ENCODE measurements around the gene ZNF334. TPM values are rescaled to one million over a fixed set of nuclear protein-coding genes. Genes with fewer than 3 reads are reported as not detected.

Gene ZNF334
- total and polyA plus RNA-seq, 4 experiments from 2014 or later, result 0.14 TPM; not detected in 3

DNA sequence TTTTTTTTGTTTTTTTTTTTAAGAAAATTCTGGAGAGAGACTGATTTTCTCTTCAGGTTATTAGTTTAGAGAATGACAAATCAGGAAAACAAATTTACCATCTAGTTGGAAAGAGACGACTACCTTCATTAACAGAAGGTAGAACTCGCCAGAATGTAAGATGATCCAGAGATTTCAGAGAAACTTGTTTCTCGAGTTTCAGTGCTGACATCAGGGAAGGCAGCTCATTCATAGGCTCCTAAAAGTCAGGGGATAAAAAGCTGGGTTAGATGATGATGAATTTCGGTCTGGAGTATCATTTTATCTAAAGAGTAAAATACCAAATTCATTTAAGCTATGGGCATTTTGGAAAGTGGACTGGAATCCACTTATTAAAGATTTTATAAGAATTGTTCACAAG, 27.9 kb downstream of the ZNF334 start:
- CTCF ChIA-PET (ENCODE audit: partially characterized antibody), result interaction anchor here (0.8 to 1.0 kb wide), 2 partner anchors 180 to 310 kb away, joined by 3 read pairs; no protein-coding TSS in a partner anchor
- H3K36me3 Mint-ChIP-seq, result no peaks in the 10 kb centered on the region
- POLR2A ChIA-PET (ENCODE audit: partially characterized antibody), result no interaction called here
- Histone ChIP-seq H3K27me3 (ENCODE audit: insufficient read depth, low read length) (peaks cover 10% of the 10 kb centered on the region), H3K4me3 (ENCODE audit: low read length in 2 of 2) (no peak overlapping the region), H3K9me3 (ENCODE audit: control insufficient read depth in 1 of 2, low read length in 2 of 2) (no peaks in the 10 kb centered on the region), H3K36me3 (ENCODE audit: insufficient read depth, low read length) (no peaks in the 10 kb centered on the region), H3K27ac (ENCODE audit: low read depth, low read length) (no peak overlapping the region), H3K4me1 (ENCODE audit: insufficient read depth, low read length) (no peaks in the 10 kb centered on the region)
- H3K27ac Mint-ChIP-seq, result no peak overlapping the region
- no peaks in the 10 kb centered on the region for H3K9me3 Mint-ChIP-seq
- peaks cover 22 to 24% of the 10 kb centered on the region in 2 donors for H3K27me3 Mint-ChIP-seq
- H3K4me3 Mint-ChIP-seq, result no peak overlapping the region
- intact Hi-C loops (cut with micrococcal nuclease), result no loop called here
- no peak for DNase-seq
- no peaks in the 10 kb centered on the region for H3K4me1 Mint-ChIP-seq

DNA sequence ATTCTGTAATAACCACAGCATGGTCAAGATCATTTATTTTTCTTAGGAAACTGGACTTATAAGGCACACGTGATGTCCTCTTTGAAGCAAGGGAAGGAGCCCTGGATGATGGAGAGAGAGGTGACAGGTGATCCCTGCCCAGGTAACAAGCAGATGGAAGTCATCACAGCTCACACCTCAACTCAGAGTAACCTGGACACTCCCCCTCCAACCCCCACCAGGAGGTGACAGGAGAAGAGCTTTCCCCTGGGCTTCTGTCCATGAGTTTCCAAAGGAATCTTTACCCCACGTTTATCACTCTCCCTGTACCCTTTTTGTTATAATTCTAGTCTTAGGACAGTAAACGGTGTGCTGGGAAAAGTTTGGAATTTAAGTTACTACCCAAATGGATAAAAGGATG, 28.4 kb downstream of the ZNF334 start:
- Mint-ChIP-seq H3K27me3 (peaks cover 24 to 25% of the 10 kb centered on the region in 2 donors), H3K36me3 (no peaks in the 10 kb centered on the region), H3K4me1 (no peaks in the 10 kb centered on the region), H3K27ac (no peak overlapping the region), H3K4me3 (no peak overlapping the region), H3K9me3 (no peaks in the 10 kb centered on the region)
- no peak overlapping the region for H3K4me3 ChIP-seq (ENCODE audit: low read length in 2 of 2)
- DNase-seq, result no peak
- no peaks in the 10 kb centered on the region for H3K9me3 ChIP-seq (ENCODE audit: control insufficient read depth in 1 of 2, low read length in 2 of 2)
- ChIA-PET CTCF (ENCODE audit: partially characterized antibody) (interaction anchor here (0.8 to 1.0 kb wide), 2 partner anchors 180 to 310 kb away, joined by 3 read pairs; no protein-coding TSS in a partner anchor), POLR2A (ENCODE audit: partially characterized antibody) (no interaction called here)
- H3K4me1 ChIP-seq (ENCODE audit: insufficient read depth, low read length), result no peaks in the 10 kb centered on the region
- peaks cover 10% of the 10 kb centered on the region for H3K27me3 ChIP-seq (ENCODE audit: insufficient read depth, low read length)
- no peak overlapping the region for H3K27ac ChIP-seq (ENCODE audit: low read depth, low read length)
- intact Hi-C loops (cut with micrococcal nuclease), result no loop called here
- H3K36me3 ChIP-seq (ENCODE audit: insufficient read depth, low read length), result no peaks in the 10 kb centered on the region

DNA sequence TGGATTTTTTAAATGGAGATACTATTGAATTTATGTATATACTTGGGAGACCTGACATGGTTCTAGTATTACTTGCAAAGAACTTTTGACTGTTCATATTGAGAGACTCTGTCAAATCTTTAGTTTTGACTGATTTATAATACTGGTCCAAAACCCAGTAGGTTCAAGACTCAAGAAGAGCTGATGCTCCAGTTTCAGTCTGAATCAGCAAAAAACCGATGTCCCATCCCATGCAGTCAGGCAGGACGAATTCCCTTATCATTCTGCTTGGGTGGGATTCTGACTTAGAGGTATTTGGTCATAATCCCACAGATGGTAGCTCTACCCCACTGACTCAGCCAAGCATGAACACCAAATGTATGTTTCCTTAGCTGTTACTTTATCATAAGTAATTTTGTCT, 29.5 kb downstream of the ZNF334 start:
- Histone ChIP-seq H3K27me3 (ENCODE audit: insufficient read depth, low read length) (peaks cover 10% of the 10 kb centered on the region), H3K4me3 (ENCODE audit: low read length in 2 of 2) (no peak overlapping the region), H3K4me1 (ENCODE audit: insufficient read depth, low read length) (no peaks in the 10 kb centered on the region), H3K9me3 (ENCODE audit: control insufficient read depth in 1 of 2, low read length in 2 of 2) (no peaks in the 10 kb centered on the region), H3K36me3 (ENCODE audit: insufficient read depth, low read length) (no peaks in the 10 kb centered on the region), H3K27ac (ENCODE audit: low read depth, low read length) (no peak overlapping the region)
- Mint-ChIP-seq H3K36me3 (no peaks in the 10 kb centered on the region), H3K27me3 (peaks cover 24 to 25% of the 10 kb centered on the region in 2 donors), H3K4me3 (no peak overlapping the region), H3K4me1 (no peaks in the 10 kb centered on the region), H3K27ac (no peak overlapping the region), H3K9me3 (no peaks in the 10 kb centered on the region)
- ChIA-PET CTCF (ENCODE audit: partially characterized antibody) (no interaction called here), POLR2A (ENCODE audit: partially characterized antibody) (no interaction called here)
- no peak for DNase-seq
- intact Hi-C loops (cut with micrococcal nuclease), result no loop called here

DNA sequence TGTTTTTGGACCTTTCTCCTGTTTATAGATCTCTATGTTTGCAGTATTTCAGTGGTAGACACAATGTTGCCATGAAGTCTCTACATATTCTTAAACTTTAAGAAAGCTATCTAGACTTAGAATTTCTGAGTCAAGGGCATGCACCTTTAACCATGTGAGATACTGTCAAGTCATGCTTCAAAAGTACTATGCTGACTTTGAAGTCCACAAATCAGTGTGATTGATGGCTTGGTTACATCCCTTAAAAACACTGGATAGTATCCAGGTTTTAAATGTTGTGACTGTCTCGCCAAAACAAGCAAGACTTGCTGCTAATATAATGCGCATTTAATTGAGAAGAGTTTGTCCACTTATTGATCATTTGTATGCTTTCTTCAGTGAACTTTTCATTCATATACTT, 30.5 kb downstream of the ZNF334 start:
- ChIA-PET CTCF (ENCODE audit: partially characterized antibody) (no interaction called here), POLR2A (ENCODE audit: partially characterized antibody) (no interaction called here)
- H3K9me3 Mint-ChIP-seq, result no peaks in the 10 kb centered on the region
- DNase-seq, result no peak
- no peaks in the 10 kb centered on the region for H3K36me3 ChIP-seq (ENCODE audit: insufficient read depth, low read length)
- H3K27me3 Mint-ChIP-seq, result peaks cover 23 to 24% of the 10 kb centered on the region in 2 donors
- no peak overlapping the region for H3K4me3 ChIP-seq (ENCODE audit: low read length in 2 of 2)
- H3K4me1 Mint-ChIP-seq, result no peaks in the 10 kb centered on the region
- H3K27ac ChIP-seq (ENCODE audit: low read depth, low read length), result no peak overlapping the region
- intact Hi-C loops (cut with micrococcal nuclease), result no loop called here
- no peaks in the 10 kb centered on the region for H3K36me3 Mint-ChIP-seq
- H3K27me3 ChIP-seq (ENCODE audit: insufficient read depth, low read length), result peaks cover 10% of the 10 kb centered on the region
- H3K27ac Mint-ChIP-seq, result no peak overlapping the region
- no peaks in the 10 kb centered on the region for H3K9me3 ChIP-seq (ENCODE audit: control insufficient read depth in 1 of 2, low read length in 2 of 2)
- no peaks in the 10 kb centered on the region for H3K4me1 ChIP-seq (ENCODE audit: insufficient read depth, low read length)
- H3K4me3 Mint-ChIP-seq, result no peak overlapping the region

DNA sequence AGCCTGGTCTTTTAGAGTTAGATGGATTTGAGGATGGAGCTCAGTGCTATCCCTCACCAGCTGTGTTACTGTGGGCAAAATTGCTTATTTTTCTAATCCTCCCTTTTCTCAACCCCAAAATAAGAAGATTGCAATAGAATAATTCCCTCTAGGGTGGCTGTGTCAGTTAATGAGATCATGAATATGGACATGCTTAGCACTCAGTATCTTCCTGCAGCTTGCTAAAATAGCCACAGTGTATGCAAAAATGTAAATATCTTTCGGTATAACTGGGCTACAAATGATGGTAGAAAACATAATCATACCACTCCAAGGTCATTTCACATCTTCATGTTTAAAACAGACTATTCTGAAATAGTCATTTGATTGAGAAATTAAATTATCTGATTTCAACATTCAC, 35.7 kb downstream of the ZNF334 start:
- Mint-ChIP-seq H3K4me1 (no peaks in the 10 kb centered on the region), H3K9me3 (no peaks in the 10 kb centered on the region), H3K27ac (no peak overlapping the region), H3K36me3 (no peaks in the 10 kb centered on the region), H3K4me3 (no peak overlapping the region), H3K27me3 (peaks cover 17 to 24% of the 10 kb centered on the region in 2 donors)
- intact Hi-C loops (cut with micrococcal nuclease), result no loop called here
- H3K9me3 ChIP-seq (ENCODE audit: control insufficient read depth in 1 of 2, low read length in 2 of 2), result no peaks in the 10 kb centered on the region
- H3K27ac ChIP-seq (ENCODE audit: low read depth, low read length), result no peak overlapping the region
- H3K4me3 ChIP-seq (ENCODE audit: low read length in 2 of 2), result no peak overlapping the region
- CTCF ChIA-PET (ENCODE audit: partially characterized antibody), result no interaction called here
- no peaks in the 10 kb centered on the region for H3K4me1 ChIP-seq (ENCODE audit: insufficient read depth, low read length)
- POLR2A ChIA-PET (ENCODE audit: partially characterized antibody), result no interaction called here
- peaks cover 3% of the 10 kb centered on the region for H3K27me3 ChIP-seq (ENCODE audit: insufficient read depth, low read length)
- no peak for DNase-seq
- no peaks in the 10 kb centered on the region for H3K36me3 ChIP-seq (ENCODE audit: insufficient read depth, low read length)

DNA sequence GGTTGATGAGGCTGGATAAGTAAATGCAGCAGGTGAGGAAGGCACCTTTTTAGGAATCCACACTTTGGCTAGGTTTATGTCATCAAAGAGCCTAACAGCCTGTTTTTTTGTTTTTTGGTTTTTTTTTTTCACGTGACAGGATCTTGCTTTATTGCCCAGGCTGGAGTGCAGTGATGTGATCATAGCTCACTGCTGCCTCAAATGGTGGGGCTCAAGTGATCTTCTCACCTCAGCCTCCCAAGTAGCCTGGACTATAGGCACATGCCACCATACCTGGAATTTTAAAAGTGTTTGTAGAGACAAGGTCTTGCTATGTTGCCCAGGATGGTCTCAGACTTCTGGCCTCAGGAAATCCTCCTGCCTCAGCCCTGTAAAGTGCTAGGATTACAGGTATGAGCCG, 36.1 kb downstream of the ZNF334 start:
- H3K36me3 Mint-ChIP-seq, result no peaks in the 10 kb centered on the region
- H3K4me3 Mint-ChIP-seq, result no peak overlapping the region
- Histone ChIP-seq H3K4me1 (ENCODE audit: insufficient read depth, low read length) (no peaks in the 10 kb centered on the region), H3K36me3 (ENCODE audit: insufficient read depth, low read length) (no peaks in the 10 kb centered on the region), H3K4me3 (ENCODE audit: low read length in 2 of 2) (no peak overlapping the region), H3K27me3 (ENCODE audit: insufficient read depth, low read length) (peaks cover 3% of the 10 kb centered on the region), H3K27ac (ENCODE audit: low read depth, low read length) (no peak overlapping the region), H3K9me3 (ENCODE audit: control insufficient read depth in 1 of 2, low read length in 2 of 2) (no peaks in the 10 kb centered on the region)
- no peak for DNase-seq
- H3K27ac Mint-ChIP-seq, result no peak overlapping the region
- intact Hi-C loops (cut with micrococcal nuclease), result no loop called here
- peaks cover 0 to 2% (median 0%) of the 10 kb centered on the region in 8 donors for H3K9me3 Mint-ChIP-seq
- H3K4me1 Mint-ChIP-seq, result no peaks in the 10 kb centered on the region
- peaks cover 21 to 28% of the 10 kb centered on the region in 2 donors for H3K27me3 Mint-ChIP-seq
- ChIA-PET POLR2A (ENCODE audit: partially characterized antibody) (no interaction called here), CTCF (ENCODE audit: partially characterized antibody) (no interaction called here)

DNA sequence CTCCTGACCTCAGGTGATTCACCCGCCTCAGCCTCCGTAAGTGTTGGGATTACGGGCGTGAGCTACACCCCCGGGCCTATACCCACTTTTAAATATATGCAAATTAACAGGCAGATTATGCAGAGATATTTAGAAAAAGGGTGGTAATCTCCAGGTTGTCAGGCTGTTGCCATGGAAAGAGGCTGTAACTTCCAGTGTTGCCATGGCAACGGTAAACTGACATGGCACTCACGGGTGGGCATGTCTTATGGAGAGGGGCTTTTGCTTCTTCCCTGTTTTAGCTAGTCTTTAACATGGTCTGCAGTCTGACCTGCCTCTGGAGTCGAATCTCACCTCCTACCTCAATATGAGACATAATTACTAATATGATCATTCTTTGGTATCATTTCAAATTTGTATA, 44.9 kb downstream of the ZNF334 start:
- Histone ChIP-seq H3K27ac (ENCODE audit: low read depth, low read length) (no peak overlapping the region), H3K4me1 (ENCODE audit: insufficient read depth, low read length) (no peaks in the 10 kb centered on the region), H3K4me3 (ENCODE audit: low read length in 2 of 2) (no peak overlapping the region), H3K9me3 (ENCODE audit: control insufficient read depth in 1 of 2, low read length in 2 of 2) (no peaks in the 10 kb centered on the region), H3K36me3 (ENCODE audit: insufficient read depth, low read length) (no peaks in the 10 kb centered on the region), H3K27me3 (ENCODE audit: insufficient read depth, low read length) (no peaks in the 10 kb centered on the region)
- CTCF ChIA-PET (ENCODE audit: partially characterized antibody), result no interaction called here
- Mint-ChIP-seq H3K9me3 (peaks cover 0 to 2% (median 0%) of the 10 kb centered on the region in 8 donors), H3K4me3 (no peak overlapping the region), H3K27me3 (peaks cover 20 to 22% of the 10 kb centered on the region in 2 donors), H3K4me1 (no peaks in the 10 kb centered on the region), H3K27ac (no peak overlapping the region), H3K36me3 (no peaks in the 10 kb centered on the region)
- POLR2A ChIA-PET (ENCODE audit: partially characterized antibody), result no interaction called here
- DNase-seq, result no peak
- intact Hi-C loops (cut with micrococcal nuclease), result no loop called here

DNA sequence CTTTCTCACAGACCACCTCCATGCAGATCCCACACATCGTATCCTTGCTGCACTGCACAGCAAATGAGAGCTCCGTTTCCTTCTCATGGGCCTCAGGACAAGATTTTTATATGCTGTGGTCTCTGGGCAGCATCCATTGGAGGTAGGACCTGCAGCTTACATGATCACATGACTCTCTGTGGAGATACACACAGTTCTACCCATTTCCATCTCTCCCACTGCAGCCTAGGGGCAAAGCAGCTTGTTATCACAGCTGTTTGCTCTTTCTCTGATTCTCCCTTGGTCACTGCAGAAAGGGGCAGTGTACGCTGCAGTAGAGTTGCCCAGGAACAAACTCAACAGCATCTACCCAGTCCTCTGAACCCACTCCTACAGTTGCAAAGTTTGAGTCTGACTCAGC, 48.9 kb downstream of the ZNF334 start:
- POLR2A ChIA-PET (ENCODE audit: partially characterized antibody), result no interaction called here
- no peaks in the 10 kb centered on the region for H3K36me3 Mint-ChIP-seq
- intact Hi-C loops (cut with micrococcal nuclease), result no loop called here
- no peak overlapping the region for H3K27ac Mint-ChIP-seq
- H3K9me3 Mint-ChIP-seq, result no peaks in the 10 kb centered on the region
- no peak for DNase-seq
- Histone ChIP-seq H3K9me3 (ENCODE audit: control insufficient read depth in 1 of 2, low read length in 2 of 2) (no peaks in the 10 kb centered on the region), H3K4me1 (ENCODE audit: insufficient read depth, low read length) (no peaks in the 10 kb centered on the region), H3K4me3 (ENCODE audit: low read length in 2 of 2) (no peak overlapping the region), H3K27me3 (ENCODE audit: insufficient read depth, low read length) (no peaks in the 10 kb centered on the region), H3K36me3 (ENCODE audit: insufficient read depth, low read length) (no peaks in the 10 kb centered on the region), H3K27ac (ENCODE audit: low read depth, low read length) (no peak overlapping the region)
- H3K4me1 Mint-ChIP-seq, result peaks cover 0 to 6% (median 0%) of the 10 kb centered on the region in 4 donors
- peaks cover 12 to 18% of the 10 kb centered on the region in 2 donors for H3K27me3 Mint-ChIP-seq
- no peak overlapping the region for H3K4me3 Mint-ChIP-seq
- CTCF ChIA-PET (ENCODE audit: partially characterized antibody), result no interaction called here

All from CD4-positive, alpha-beta memory T cell (primary cell).